Endodermal cell (in vitro differentiated cells): Measurements from ENCODE around the gene TFRC. TPM values are rescaled to one million over a fixed set of nuclear protein-coding genes. Genes with fewer than 3 reads are reported as not detected.
A peak's percentile ranks its signal among the peaks of the same experiment; 100 is the strongest.
"Not testable (repeated sequence)": the region's sequence is repeated elsewhere in the genome, so short reads cannot be mapped to it uniquely, and the experiment has no call there.

ENCODE experiments used
- DNase-seq: peaks from one replicate; pipeline ENCODE4 v3.0.0-alpha.2; 2017
- H3K27ac ChIP-seq: 2 replicates; pipeline ENCODE4 v1.5.1; 2013; ENCODE audit warnings: mild to moderate bottlenecking, low read depth, low read length, moderate library complexity
- H3K27me3 ChIP-seq: 2 replicates; pipeline ENCODE4 v1.6.1; 2013; ENCODE audit warnings: mild to moderate bottlenecking, low read length, moderate library complexity; ENCODE audit not compliant: insufficient read depth, control insufficient read depth, poor library complexity, severe bottlenecking
- H3K36me3 ChIP-seq: 2 replicates; pipeline ENCODE4 v1.7.0; 2013; ENCODE audit warnings: mild to moderate bottlenecking, low read length, moderate library complexity; ENCODE audit not compliant: control insufficient read depth, insufficient read depth
- H3K4me1 ChIP-seq: one replicate; pipeline ENCODE4 v1.7.0; 2013; ENCODE audit warnings: low read length; ENCODE audit not compliant: control insufficient read depth, insufficient read depth
- H3K4me3 ChIP-seq: 2 replicates; pipeline ENCODE4 v1.5.1; 2013; ENCODE audit warnings: mild to moderate bottlenecking, low read length, moderate library complexity
- H3K9ac ChIP-seq: 2 replicates; pipeline ENCODE4 v1.6.1; 2013; ENCODE audit warnings: mild to moderate bottlenecking, low read length, moderate library complexity; ENCODE audit not compliant: poor library complexity, severe bottlenecking; ENCODE audit errors: extremely low read depth
- H3K9me3 ChIP-seq: 2 replicates; pipeline ENCODE4 v1.6.1; 2013; ENCODE audit warnings: mild to moderate bottlenecking, low read length, moderate library complexity; ENCODE audit not compliant: control insufficient read depth
- H3K27ac Mint-ChIP-seq: 2 replicates; pipeline ENCODE4 v1.8.0; 2020; ENCODE audit warnings: mixed read lengths
- H3K27me3 Mint-ChIP-seq: 2 replicates; pipeline ENCODE4 v1.8.0; 2021; ENCODE audit warnings: mild to moderate bottlenecking, mixed read lengths; ENCODE audit not compliant: insufficient read depth
- H3K36me3 Mint-ChIP-seq: 2 replicates; pipeline ENCODE4 v1.8.0; 2020; ENCODE audit warnings: low read depth, mixed read lengths
- H3K4me1 Mint-ChIP-seq: 2 replicates; pipeline ENCODE4 v1.8.0; 2020; ENCODE audit warnings: mixed read lengths
- H3K4me3 Mint-ChIP-seq: 2 replicates; pipeline ENCODE4 v1.8.0; 2020; ENCODE audit warnings: mild to moderate bottlenecking, moderate library complexity, mixed read lengths
- H3K9me3 Mint-ChIP-seq: 2 replicates; pipeline ENCODE4 v1.8.0; 2020; ENCODE audit warnings: mild to moderate bottlenecking, mixed read lengths
- WGBS, 2 experiments: methylation state at CpG; one replicate each; pipeline versions ENCODE4 v1.1.5 to v1.1.7; 2013; ENCODE audit warnings: missing lambda C conversion rate in 2 of 2, mixed read lengths in 1 of 2; ENCODE audit not compliant: insufficient coverage in 1 of 2, insufficient read length in 1 of 2; 5-methylcytosine and 5-hydroxymethylcytosine counted together
- total RNA-seq, 2 donors: library from RNA; stranded (reverse); fragmentation: NEBNext Ultra II Directional in 1 of 2; extraction: Animal tissue kit (Norgen Biotek cat#: 25700) in 1 of 2; gene quantifications; 2 replicates in 1 of 2; 3 replicates in 1 of 2; pipeline ENCODE4 v1.2.1, GENCODE V29; 2021
- TF ChIP-seq, protein P1 (sequence below): fragments of 200-600 bp; sonication (generic); conservative IDR thresholded peaks from 2 replicates; pipeline ENCODE4 v1.5.0; 2021; ENCODE audit warnings: antibody characterized with exemption, mild to moderate bottlenecking

The TFRC gene
- total RNA-seq, 2 donors from 2014 or later: 69.0 to 90.0 TPM

DNA sequence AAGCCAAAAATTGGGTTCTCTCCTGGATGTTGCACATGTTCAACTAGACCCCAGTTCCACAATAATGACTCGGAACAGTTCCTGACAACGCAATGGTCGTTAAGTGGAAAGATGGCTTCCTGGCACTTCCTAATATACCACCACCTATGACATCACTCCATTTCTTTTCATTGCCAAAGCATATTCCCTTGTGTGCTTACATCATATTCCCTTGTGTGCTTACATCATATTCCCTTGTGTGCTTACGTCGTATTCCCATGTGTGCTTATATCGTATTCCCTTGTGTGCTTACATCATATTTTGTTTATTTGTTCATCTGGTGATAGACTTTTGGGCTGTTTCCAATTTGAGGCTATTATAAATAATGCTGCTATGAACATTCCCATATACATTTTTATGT, 39.2 kb downstream of the TFRC start:
- WGBS, 2 experiments: 90 to 93% methylated on average over 5 to 6 of the region's 6 CpGs

DNA sequence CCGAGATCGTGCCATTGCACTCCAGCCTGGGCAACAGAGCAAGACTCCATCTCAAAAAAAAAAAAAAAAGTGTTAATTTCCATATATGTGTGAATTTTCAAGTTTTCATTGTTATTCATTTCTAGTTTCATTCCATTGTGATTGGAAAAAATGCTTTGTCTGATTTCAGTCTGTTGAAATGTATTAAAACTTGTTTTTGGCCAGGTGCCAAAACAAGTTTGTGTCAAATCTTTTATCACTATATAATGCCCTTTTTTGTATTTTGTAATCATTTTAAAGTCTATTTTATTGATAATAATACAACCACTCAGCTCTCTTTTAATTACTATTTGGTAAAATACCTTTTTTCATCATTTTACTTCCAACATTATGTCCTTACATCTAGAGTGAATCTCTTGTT, 42.5 kb downstream of the TFRC start:
- no peaks in the 10 kb centered on the region for H3K9me3 ChIP-seq
- H3K9me3 Mint-ChIP-seq: peaks cover 13% of the 10 kb centered on the region
- no peak overlapping the region for H3K27ac Mint-ChIP-seq
- no peaks in the 10 kb centered on the region for H3K27me3 ChIP-seq
- no peak overlapping the region for H3K9ac ChIP-seq
- DNase-seq: no peak
- H3K36me3 Mint-ChIP-seq: peaks cover 5% of the 10 kb centered on the region
- H3K4me1 Mint-ChIP-seq: no peaks in the 10 kb centered on the region
- H3K4me3 Mint-ChIP-seq: no peak overlapping the region
- TF ChIP-seq, protein P1, sequence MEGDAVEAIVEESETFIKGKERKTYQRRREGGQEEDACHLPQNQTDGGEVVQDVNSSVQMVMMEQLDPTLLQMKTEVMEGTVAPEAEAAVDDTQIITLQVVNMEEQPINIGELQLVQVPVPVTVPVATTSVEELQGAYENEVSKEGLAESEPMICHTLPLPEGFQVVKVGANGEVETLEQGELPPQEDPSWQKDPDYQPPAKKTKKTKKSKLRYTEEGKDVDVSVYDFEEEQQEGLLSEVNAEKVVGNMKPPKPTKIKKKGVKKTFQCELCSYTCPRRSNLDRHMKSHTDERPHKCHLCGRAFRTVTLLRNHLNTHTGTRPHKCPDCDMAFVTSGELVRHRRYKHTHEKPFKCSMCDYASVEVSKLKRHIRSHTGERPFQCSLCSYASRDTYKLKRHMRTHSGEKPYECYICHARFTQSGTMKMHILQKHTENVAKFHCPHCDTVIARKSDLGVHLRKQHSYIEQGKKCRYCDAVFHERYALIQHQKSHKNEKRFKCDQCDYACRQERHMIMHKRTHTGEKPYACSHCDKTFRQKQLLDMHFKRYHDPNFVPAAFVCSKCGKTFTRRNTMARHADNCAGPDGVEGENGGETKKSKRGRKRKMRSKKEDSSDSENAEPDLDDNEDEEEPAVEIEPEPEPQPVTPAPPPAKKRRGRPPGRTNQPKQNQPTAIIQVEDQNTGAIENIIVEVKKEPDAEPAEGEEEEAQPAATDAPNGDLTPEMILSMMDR: no peak
- 95% methylated on average over 2 of the region's 2 CpGs; no CpG with 5 or more reads in 1 of the 2 experiments for WGBS, 2 experiments
- no peaks in the 10 kb centered on the region for H3K36me3 ChIP-seq
- H3K4me3 ChIP-seq: no peak overlapping the region
- no peak overlapping the region for H3K27ac ChIP-seq
- no peaks in the 10 kb centered on the region for H3K4me1 ChIP-seq
- H3K27me3 Mint-ChIP-seq: no peaks in the 10 kb centered on the region

More for the DNA sequence above, 39.2 kb downstream of the TFRC start:
- no peaks in the 10 kb centered on the region for H3K36me3 ChIP-seq
- peaks cover 1% of the 10 kb centered on the region for H3K9me3 Mint-ChIP-seq
- H3K9me3 ChIP-seq: no peaks in the 10 kb centered on the region
- no peak overlapping the region for H3K9ac ChIP-seq
- H3K4me1 Mint-ChIP-seq: peaks cover 13% of the 10 kb centered on the region
- H3K4me3 Mint-ChIP-seq: no peak overlapping the region
- TF ChIP-seq, protein P1: no peak
- H3K27ac ChIP-seq: no peak overlapping the region
- peaks cover 4% of the 10 kb centered on the region for H3K36me3 Mint-ChIP-seq
- H3K4me1 ChIP-seq: peaks cover 4% of the 10 kb centered on the region
- H3K27me3 Mint-ChIP-seq: no peaks in the 10 kb centered on the region
- H3K27ac Mint-ChIP-seq: no peak overlapping the region
- no peak overlapping the region for H3K4me3 ChIP-seq
- H3K27me3 ChIP-seq: no peaks in the 10 kb centered on the region
- DNase-seq: no peak

DNA sequence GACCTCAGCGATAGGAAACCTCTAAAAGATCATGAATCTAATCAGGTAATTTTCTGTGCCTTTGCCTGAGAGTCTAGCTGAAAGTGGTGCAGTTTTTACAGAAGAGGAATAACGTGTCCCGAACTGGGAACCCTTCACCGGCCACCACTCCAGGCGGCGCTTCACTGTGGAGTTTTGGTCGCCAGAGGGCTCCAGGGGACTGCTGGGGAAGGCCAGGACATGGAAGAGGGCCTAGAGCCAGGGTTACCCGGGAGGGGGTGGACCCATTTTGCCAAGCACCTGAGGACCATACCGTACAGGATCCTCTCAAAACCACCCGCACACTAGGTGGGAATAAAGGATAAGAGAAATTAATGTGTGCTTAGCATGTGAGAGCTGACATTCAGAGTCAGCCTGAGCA, 55.8 kb downstream of the TFRC start:
- DNase-seq: peak; percentile 88
- H3K4me1 ChIP-seq, H3K4me3 ChIP-seq, H3K4me3 Mint-ChIP-seq, H3K27me3 Mint-ChIP-seq, H3K27ac ChIP-seq, H3K4me1 Mint-ChIP-seq, H3K36me3 Mint-ChIP-seq, H3K9me3 ChIP-seq, H3K36me3 ChIP-seq, H3K27me3 ChIP-seq, H3K9ac ChIP-seq: not testable (repeated sequence)
- peak overlapping the region; percentile 32 for H3K27ac Mint-ChIP-seq
- WGBS, 2 experiments: 39 to 41% methylated on average over 6 to 10 of the region's 10 CpGs
- TF ChIP-seq, protein P1: peak; percentile 87
- peaks cover 14% of the 10 kb centered on the region for H3K9me3 Mint-ChIP-seq
